Measurements from ENCODE around the gene FOLH1.
"Not testable (repeated sequence)": the region's sequence is repeated elsewhere in the genome, so short reads cannot be mapped to it uniquely, and the experiment has no call there.

FOLH1 gene

DNA sequence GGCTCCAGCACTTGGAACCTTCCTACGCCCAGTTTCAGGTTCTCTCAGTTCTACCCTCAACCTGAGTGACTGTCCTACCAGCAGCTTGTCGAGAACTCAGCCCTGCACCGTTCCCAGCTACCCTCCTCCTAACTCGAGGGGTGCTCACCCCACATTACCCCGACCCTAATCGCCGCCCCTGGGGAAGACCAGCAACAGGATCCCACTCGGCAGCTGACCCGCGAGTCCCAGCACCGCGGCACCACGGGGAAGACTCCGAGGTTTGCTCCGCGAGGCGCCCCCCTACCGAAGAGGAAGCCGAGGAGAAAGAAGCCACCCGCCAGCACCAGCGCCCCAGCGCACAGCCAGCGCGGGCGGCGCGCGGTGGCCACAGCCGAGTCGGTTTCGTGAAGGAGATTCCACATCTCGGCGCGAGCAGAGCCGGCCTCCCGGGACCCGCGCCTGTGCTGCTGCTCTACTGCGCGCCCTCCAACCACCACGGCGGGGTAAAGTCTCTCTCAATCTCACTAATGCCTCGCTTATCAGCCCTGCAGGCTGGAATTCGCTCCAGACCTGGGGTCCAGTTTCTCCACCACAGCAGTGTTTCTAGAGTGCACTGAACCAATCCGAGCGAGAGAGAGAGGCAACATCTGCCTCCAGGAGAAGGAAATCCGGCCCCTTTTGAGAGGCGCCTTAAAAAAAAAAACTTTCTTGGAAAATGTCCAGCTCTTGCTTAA is at the start of gene FOLH1:
Gene FOLH1, minus strand, starts transcription at position 597 of the 716 bp plus-strand sequence. Its CDS starts 193 bp downstream, at position 404.
- DNase-seq (ENCODE audit: low spot score) = peak; percentile 70

DNA sequence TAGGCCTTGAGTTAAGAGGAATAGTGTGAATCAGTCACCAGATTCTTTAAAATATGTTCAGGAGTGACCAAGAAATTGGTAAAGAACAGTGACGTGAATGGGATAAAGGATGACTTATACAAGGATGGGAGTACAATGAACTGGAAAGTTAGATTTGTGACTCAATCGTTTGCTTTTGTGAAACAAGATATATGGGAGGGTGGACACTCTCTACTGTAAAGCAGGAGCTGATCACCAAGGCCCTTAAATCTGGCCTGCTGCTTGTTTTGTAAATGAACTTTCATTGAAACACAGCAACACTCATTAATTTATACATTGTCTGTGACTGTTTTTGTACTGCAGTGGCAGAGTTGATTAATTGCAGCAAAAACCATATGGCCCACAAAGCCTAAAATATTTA is 46.7 kb upstream of the FOLH1 start:
- not testable (repeated sequence) for DNase-seq (ENCODE audit: low spot score)

- not testable (repeated sequence) for DNase-seq (ENCODE audit: low spot score)
Measured at GRCh38 chr11:49251212-49251611, 42.8 kb upstream of the FOLH1 start.

DNA sequence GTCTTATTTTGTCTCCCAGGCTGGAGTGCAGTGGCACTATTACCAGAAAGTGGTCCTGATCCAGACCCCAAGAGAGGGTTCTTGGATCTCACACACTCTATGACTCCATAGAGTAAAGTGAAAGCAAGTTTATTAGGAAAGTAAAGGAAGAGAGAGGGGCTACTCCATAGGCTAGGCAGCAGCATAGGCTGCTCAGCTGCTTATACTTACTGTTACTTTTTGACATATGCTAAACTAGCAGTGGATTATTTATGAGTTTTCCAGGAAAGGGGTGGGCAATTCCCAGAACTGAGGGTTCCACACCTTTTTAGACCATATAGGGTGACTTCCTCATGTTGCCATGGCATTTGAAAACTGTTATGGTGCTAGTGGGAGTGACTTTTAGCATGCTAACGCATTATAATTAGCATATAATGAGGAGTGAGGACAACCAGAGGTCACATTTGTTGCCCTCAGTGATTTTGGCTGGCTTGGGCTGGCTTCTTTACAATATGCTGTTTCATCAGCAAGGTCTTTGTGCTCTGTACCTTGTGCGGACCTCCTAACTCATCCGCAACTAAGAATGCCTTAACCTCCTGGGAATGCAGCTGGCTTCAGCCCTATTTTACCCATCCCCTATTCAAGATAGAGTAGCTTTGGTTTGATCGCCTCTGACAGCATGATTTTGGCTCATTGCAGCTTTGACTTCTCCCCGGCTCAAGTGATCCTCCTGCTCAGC is 42.2 kb upstream of the FOLH1 start:
- not testable (repeated sequence) for DNase-seq (ENCODE audit: low spot score)

DNA sequence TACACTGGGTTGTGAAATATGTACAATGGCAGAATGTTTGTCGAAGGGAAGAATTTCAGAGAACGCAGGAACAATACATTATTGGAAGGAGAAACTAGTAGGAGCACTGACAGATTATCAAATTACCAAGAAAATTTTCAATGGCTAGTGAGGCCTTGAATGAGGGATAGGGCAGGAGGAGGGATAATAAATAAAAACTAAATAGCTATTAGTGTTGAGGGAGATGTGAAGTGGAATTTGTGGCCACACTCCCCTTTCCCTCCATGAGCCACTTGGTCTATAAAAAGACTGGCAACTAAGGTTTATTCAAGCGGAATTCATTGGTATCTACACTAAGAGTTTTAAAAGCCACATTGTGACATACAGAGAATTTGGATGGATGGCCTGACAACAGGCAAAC is 41.0 kb upstream of the FOLH1 start:
- not testable (repeated sequence) for DNase-seq (ENCODE audit: low spot score)

DNA sequence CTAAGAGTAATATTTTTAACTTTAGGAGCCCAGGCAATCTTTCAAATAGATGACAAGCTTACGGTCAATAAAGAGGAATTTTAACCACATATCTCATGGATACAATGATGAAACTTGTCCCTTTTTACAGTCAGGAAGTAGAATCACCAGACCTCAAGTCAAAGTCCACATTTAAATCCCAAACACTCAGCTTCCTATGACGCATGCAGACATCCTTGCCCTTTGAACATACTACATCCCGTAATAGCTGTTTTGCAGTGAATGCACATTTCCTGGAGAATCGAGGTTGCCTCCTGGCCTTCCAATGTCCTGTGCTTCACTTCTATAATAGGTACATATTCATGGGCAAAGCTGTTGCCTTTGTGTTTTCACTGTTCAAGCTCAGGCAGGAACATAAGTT is 25.3 kb upstream of the FOLH1 start:
- DNase-seq (ENCODE audit: low spot score) = not testable (repeated sequence)

GRCh38 chr11:49233019-49233418 is 24.6 kb upstream of the FOLH1 start:
- not testable (repeated sequence) for DNase-seq (ENCODE audit: low spot score)

GRCh38 chr11:49231725-49232124 is 23.3 kb upstream of the FOLH1 start:
- not testable (repeated sequence) for DNase-seq (ENCODE audit: low spot score)

GRCh38 chr11:49230534-49230933 is 22.1 kb upstream of the FOLH1 start:
- DNase-seq (ENCODE audit: low spot score) = not testable (repeated sequence)

- DNase-seq (ENCODE audit: low spot score) = not testable (repeated sequence)
Measured at GRCh38 chr11:49230001-49230400, 21.6 kb upstream of the FOLH1 start.

- DNase-seq (ENCODE audit: low spot score) = not testable (repeated sequence)
Measured at GRCh38 chr11:49229136-49229535, 20.7 kb upstream of the FOLH1 start.

DNA sequence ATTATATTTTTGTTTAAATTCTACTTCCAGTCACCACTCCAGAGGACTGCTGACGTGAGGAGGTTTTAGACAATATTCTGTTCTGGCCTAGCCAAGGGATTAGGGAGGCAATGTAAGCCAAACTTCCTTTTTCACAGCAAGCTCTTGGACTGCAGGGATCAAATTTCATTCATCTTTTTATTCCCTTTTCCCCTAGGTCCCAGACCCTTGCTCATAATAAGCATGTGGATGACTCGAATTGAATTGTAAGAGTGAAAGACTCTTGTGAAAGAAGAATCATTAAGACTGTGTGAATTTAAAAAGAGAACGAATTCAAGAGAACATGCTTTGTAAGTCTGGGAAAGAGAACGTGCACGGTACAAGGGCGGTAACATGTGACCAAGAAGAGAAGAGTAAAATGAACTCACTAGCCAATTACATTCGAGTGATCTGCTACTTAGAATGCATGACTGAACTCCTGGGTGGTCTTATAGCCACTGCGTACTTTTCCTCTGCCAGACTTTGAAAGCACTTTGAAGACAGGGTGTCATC is 16.9 kb upstream of the FOLH1 start:
- not testable (repeated sequence) for DNase-seq (ENCODE audit: low spot score)

DNA sequence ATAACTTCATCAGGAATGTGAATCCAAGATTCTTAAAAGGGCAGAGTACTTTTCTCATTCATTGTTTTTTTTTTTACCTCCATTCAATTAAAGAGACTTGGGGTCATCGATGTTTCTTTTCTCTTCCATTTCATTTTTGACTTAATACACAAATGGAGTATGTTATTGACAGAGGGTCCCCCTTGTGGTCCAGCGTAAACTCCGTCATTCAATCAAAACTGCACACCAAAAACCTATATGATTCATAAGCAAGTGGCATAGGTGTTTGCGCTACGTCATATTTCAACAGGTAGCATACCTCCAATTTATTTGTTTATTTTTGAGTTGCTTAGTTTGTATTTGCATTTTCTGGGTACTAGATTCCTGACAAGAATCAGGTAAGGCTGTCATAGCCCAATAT is 12.7 kb upstream of the FOLH1 start:
- no peak for DNase-seq (ENCODE audit: low spot score)

GRCh38 chr11:49213026-49213560 is 4.7 kb upstream of the FOLH1 start:
- DNase-seq (ENCODE audit: low spot score) = no peak

- DNase-seq (ENCODE audit: low spot score) = not testable (repeated sequence)
Measured at GRCh38 chr11:49206999-49207398, 1.4 kb downstream of the FOLH1 start.

GRCh38 chr11:49202287-49202976 is 6.0 kb downstream of the FOLH1 start:
- DNase-seq (ENCODE audit: low spot score) = no peak

DNA sequence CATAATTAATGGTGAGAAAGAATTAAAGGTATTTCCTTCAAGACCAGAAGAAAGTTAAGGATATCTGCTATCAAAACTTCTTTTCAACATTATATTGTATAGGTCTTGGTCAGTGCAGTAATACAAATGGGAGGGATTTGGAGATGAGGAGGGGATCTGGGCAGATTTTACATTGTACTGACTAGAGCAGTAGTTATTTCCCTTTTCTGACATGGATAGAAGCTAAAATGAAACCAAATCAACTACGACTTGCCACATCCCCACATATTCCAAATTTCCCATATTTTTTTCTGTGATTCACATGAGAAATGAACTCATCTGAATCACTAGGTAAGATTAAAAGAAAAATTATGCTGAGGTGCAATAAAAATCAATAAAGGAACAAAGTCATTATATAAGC is 11.6 kb downstream of the FOLH1 start:
- not testable (repeated sequence) for DNase-seq (ENCODE audit: low spot score)

DNA sequence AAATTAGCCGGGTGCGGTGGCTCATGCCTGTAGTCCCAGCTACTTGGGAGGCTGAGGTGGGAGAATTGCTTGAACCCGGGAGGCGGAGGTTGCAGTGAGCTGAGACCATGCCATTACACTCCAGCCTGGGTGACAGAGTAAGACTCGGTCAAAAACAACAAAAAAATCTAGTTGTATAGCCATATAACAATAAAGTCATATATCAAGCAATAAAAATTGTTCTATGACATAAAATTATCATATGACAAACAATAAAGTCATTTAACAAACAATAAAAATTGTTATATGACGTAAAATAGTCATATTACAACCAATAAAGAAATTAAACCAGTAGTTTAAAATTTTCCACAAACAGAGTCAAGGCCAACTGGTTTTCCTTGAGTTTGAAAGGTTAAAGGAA is 12.4 kb downstream of the FOLH1 start:
- DNase-seq (ENCODE audit: low spot score) = not testable (repeated sequence)

DNA sequence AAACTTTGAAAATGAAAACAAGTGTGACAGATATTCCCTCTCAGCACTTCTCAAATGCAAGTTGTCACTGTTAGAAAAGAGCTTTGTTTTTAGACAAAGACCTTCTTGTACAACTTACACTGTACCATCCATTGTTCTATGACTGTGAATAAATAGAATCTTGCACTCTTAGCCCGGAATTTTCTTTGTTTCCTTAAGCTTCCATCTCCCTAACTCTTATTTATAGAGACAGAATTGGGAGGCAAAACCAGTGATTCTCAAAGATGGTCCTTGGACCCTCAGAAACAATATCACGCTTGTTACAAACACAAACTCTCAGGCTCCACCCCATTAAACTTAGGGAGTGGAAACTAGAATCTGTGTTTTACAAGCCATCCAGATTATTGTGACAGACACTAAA is 18.1 kb downstream of the FOLH1 start:
- DNase-seq (ENCODE audit: low spot score) = not testable (repeated sequence)

DNA sequence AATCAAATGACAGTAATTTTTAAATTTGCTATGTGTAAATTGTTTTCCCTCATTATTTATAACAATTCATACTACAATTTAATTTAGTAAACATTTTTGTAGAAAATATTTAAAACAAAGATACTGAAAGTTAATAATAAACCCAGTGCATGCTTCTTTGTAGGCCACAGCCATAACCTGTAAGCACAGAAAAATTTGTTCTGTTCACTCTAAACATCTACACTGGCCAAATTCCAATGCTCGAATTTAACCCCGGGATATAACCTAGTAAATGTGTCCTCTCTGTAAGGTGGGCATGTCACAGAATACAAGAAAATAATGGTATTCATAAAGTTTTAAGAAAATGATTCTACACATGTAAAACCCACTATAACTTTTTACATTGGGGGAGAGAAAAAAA is 22.2 kb downstream of the FOLH1 start:
- not testable (repeated sequence) for DNase-seq (ENCODE audit: low spot score)

DNA sequence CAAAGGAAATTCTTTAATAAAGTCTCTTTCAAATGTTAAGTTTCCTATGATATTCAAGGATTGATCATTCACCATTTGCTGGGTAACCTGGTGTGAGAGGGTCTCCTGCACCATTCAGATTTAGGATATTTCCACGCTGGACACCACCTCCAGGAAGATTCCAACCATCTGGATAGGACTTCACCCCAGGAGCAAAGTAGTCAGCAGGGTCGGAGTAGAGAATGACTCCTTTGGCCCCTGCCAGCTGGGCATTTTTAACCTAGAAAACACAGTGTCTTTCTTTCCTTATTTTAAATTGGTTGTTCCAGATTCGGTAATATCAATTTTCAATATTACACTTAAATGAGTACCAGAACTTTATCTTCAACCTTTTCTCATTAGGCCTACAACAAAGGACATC is 22.8 kb downstream of the FOLH1 start:
- not testable (repeated sequence) for DNase-seq (ENCODE audit: low spot score)

DNA sequence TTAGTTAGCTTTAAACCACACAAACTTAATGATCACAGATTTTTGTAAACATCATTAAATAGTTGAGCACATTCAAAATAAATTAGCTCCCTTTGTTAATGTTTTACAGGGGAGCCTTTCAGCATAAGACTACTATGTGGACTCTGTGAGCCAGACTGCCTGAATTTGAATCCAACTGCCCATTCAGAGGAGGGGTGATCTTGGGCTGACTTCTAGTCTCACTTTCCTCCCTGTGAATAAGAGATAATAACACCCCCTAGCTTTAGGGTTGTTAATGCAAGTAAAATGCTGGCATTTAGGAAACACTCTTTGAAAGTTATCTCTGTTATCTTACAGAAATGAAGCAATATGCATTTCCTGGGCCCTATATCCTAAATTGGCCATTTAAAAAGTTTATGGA is 23.6 kb downstream of the FOLH1 start:
- DNase-seq (ENCODE audit: low spot score) = not testable (repeated sequence)
